Central memory CD4-positive, alpha-beta T cell (primary cell): ENCODE measurements around the gene NUP160.
A peak's percentile ranks its signal among the peaks of the same experiment; 100 is the strongest.
"Not testable (repeated sequence)": the region's sequence is repeated elsewhere in the genome, so short reads cannot be mapped to it uniquely, and the experiment has no call there.

ENCODE experiments used
- DNase-seq: peaks from one replicate; pipeline ENCODE4 v3.0.0; 2022

Gene NUP160

DNA sequence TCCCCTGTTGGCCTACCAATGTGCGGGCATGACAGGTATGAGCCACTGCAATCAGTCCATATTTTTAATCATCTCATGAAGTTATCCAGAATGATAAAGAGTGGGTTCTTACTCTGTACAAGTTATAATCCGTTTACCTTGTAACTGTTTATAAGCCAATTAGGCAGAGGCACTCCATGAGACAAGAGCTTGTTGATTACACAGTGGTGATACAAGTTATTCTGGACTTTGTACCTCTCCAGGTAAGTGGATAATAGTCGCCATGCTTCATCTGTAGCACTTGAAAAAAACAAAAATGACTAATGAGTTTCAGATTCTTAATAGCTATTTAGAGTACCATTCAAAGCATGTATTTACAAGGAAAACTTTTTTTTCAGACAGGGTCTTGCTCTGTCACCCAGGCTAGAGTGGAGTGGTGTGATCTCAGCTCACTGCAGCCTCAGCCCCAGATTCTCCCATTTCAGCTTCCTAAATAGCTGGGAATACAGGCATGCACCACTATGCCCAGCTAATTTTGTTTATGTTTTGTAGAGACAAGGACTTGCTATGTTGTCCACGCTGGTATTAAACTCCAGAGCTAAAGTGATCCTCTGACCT lies 63.3 kb downstream of the NUP160 start:
- DNase-seq, result no peak

DNA sequence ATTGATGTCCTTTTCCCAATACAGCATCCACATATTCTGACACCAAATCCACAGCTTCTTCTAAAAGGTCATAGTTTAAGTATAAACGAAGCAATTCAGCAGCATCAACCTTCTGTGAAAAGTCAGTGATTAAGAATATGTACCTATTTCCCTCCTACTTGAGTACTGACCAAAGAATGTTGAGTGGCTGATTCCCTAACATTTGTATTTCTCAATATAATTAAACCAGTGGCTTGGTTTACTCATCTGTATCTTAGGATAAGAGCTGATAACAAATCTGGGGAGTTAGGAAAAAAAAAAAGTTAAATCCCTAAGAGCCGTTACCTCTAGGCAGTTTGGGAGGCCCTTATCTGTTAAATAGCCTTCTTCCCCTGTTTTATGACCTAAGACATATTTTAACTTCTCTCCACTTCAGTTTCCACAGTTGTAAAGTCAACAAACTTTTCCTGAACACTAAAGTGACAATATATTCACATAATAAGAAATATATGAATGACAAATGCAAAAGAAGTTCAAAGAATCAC lies 65.0 kb downstream of the NUP160 start:
- DNase-seq, result no peak

DNA sequence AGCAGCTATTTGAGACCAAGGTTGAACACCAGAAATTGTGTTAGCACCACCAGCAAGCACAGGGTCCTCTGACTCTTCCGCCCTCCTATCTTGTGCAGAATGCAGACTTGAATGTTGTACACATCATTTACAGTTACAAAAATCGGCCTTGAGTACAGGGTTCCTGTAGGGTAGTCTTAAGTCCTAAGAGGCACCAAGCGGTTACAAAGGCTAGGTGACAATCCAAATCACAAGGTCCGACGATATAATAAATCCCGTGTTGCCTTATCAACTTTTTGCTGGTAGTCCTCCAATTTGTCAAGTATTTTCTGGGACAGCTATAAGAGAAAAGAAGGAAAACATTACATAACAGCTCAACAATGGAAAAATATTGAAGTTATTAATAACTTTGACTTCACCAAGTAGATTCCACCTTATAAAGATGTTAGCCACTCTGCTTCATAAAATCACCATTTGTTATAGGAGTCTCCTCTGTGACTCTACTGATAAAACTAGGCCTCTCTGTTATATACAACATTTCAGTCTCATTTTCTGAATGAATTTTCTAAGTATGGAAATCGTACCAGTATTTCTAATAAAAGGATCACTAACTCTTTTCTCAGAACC lies 69.2 kb downstream of the NUP160 start:
- DNase-seq, result no peak

DNA sequence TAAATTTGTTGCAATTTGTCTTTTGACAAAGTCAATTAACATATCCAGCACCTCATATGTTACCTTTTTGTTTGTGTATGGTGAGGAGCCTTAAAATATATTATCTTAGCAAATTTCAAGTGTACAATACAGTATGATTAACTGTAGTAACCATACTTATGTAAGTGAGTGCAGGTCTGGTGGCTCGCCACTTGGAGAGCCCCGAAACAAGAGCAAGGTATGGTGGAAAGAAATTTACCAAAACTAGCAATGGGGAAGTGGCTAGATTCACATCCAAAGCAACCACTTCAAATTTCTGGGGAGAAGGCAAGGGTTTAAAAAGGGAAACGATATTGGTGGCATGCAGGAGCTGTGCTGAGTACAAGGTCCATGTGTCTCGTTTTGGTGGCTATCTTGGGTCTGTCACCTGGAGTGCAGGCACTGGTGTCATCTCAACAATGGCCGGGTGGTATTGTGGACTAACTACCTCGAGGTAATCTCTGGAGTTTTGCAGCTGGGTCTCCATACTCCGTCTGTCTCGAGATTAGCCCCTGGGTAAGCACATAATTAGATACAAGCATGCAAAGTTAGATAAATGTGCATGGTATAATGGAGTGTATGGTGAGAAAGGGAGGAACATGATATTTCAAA lies 72.8 kb downstream of the NUP160 start:
- DNase-seq, result no peak

DNA sequence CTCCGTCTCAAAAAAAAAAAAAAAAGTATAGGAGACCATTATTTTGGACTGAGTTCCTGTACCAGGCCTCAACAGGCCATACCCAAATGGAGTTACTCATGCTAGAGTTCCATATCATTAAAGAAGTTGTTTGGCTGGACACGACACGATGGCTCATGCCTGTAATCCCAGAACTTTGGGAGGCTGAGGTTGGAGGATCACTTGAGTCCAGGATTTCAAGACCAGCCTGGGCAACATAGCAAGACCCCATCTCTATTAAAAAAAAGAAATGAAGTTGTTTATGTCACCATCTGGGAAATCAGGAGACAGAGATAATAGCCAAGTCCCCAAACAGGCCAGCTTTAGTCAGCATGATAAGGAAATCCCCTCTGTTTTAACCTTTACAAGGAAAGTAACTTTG lies 74.3 kb downstream of the NUP160 start:
- DNase-seq, result no peak

DNA sequence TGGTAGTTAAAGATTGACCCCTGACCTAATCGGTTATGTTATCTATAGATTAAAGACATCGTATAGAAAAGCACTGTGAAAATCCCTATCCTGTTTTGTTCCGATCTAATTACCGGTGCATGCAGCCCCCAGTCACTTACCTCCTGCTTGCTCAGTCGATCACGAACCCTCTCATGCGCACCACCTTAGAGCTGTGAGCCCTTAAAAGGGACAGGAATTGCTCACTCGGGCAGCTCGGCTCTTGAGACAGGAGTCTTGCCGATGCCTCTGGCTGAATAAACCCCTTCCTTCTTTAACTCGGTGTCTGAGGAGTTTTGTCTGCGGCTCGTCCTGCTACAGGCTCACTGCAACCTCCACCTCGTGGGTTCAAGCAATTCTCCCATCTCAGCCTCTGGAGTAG lies 78.6 kb downstream of the NUP160 start:
- DNase-seq, result not testable (repeated sequence)

DNA sequence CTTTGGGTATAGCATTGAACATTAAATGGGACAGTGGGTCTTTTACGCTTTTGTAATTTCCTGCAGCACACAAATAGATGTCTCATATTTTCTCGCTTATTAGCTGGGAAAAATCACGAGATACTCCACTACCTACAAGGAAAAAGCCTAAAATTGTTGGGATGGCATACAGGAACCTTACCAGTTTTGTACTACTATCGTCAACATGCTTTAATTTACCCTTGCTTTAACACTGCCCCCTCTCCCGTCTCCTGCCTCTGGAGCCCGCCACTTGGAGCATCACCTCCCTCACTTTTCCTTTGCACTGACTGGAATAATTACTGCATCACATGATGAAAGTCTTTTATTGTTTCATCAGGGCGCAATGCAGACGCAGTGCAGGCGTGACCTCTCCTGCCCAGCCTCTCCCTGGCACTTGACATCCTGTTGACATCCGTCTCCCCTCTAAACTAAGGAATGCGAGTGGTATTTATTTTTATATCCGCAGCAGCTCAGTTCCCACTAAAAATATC lies 80.0 kb downstream of the NUP160 start:
- DNase-seq, result no peak

DNA sequence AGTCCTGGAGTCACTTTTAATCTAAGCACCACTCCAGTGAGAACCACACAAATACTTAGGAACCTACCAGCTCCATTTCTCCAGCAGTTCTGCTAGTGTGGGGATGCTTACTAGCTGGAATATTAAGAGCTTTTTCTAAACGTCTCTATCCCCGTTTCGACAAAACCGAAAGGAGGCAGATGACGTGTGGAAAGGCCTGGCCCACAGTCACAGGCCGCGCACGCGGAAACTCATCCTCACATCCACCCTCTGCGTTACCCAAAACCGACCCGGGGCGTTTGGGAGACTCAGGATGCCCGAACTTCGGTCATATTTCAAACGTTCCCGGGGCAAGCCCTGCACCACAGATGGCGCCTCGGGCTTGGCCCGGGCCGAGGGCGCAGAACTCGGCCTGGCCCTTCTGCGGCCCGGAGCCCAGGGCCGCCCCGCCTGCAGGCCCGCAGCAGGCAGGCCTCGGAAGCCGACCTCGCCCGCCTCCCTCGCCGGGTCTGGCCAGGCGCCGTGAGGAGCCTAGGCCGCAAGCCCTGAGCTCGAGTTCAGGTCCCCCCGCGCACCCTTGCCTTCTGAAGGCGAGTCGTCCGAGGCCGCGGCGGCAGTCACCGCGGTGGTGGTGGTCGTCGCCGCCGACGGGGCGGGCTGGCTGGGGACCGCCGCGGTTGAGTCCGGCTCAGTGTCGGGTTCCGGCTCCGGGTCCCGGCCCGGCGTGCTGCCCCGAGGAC lies 81.5 kb downstream of the NUP160 start:
- peak; percentile 78 for DNase-seq

DNA sequence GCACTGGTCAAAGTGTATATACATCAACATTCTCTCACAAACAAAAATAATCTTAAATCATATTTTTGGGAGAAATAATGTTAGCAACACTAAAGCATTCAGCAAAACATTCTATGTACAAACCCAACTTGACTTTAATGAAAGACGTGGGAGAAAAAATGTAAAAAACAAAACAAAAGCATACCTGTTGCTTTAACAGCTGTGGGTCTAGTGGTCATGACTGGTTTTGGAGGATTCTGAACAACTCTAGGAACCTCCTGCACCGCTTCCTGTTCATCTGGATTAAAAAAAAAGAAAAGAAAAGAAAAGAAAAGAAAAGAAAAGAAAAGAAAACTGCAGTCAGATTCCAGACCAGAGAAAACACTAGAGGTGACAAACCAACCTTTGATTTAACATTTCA lies 83.1 kb downstream of the NUP160 start:
- no peak for DNase-seq

DNA sequence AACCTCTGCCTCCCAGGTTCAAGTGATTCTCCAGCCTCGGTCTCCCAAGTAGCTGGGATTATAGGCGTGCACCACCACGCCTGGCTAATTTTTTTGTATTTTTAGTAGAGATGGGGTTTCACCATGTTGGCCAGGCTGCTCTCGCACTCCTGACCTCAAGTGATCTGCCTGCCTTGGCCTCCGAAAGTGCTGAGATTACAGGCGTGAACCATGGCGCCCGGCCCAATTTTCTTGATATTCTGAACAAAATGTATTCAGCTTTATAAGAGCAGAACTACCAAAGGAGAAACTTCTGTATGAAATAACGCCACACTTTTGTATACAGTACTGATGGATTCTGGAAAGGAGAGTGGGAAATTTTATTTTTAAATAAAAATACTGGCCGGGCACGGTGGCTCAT lies 88.9 kb downstream of the NUP160 start:
- not testable (repeated sequence) for DNase-seq

DNA sequence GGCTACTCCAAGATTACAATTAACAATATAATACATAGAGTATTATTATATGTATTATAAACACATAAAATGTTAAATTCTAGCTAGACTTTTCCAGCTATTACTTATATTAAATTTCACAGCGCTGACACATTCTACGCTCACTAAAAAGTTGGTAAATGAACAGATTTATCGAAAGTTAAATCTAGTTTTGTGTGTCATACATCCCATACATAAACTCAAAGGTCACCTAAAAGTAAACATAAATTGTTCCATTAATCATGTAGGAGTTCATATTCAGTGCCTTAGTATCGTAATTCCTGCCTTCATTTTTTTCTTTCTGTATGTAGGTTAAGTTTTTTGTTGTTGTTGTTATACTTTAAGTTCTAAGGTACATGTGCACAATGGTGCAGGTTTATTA lies 91.9 kb downstream of the NUP160 start:
- DNase-seq, result no peak

DNA sequence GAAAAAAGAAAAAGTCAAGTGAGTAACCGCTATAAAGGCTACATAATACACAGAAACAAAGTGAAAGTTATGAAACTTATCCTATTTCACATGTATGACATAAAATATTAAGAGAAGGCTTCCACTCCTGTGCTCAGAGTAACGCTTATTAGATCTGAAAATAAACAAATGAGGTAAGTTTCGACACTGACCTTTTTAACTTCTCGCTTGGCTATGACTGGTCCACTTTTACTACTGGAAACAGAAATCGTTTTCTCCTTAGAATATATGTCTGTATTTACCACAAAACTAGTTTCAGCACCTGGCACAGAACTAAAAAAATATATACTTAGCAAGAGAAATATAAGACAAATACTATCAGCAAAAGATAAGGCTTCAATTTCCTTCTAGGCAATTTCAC lies 97.4 kb downstream of the NUP160 start:
- DNase-seq, result no peak

DNA sequence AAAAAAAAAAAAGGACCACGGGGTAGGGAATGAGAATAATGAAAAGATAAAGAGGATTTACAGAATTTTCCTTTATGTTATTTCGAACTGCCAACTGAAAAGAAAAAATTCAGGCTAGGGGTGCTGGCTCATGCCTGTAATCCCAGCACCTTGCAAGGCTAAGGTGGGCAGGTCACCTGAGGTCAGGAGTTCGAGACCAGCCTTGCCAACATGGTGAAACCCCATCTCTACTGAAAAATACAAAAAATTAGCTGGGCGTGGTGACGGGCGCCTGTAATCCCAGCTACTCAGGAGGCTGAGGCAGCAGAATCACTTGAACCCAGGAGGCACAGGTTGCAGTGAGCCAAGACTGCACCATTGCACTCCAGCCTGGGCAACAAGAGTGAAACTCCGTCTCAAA lies 105.7 kb downstream of the NUP160 start:
- DNase-seq, result not testable (repeated sequence)

DNA sequence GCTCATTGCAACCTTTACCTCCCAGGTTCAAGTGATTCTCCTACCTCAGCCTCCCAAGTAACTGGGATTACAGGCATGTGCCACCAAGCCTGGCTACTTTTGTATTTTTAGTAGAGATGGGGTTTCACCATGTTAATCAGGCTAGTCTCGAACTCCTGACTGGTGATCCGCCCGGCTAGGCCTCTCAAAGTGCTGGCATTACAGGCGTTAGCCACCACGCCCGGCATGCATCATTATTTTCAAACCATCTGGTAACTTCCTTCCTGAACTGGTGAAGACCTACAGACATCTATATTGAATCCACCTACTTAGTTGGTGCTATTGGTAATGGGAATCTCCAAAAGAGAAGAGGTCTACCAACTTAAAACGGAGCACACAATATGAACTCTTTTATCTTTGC lies 110.3 kb downstream of the NUP160 start:
- DNase-seq, result not testable (repeated sequence)

DNA sequence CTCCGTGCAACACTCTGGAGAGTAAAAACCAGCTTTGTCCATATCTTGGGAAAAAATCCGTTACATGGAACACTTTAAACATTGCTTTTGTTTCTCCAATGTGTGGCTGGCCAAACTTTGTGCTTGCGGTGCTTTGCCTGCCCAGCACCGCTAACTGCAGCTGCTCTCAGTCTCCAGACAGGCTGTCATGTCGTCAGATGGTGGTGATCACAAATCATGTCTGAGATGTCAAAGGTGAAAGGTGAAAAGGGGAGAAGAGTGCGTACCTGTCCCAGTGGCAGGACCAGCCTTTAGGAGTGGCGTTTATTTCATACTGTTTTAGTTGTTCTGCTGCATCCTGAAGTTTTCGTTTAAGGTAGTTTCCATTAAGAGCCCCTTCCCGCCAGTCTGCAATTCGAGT lies 115.9 kb downstream of the NUP160 start:
- DNase-seq, result no peak

DNA sequence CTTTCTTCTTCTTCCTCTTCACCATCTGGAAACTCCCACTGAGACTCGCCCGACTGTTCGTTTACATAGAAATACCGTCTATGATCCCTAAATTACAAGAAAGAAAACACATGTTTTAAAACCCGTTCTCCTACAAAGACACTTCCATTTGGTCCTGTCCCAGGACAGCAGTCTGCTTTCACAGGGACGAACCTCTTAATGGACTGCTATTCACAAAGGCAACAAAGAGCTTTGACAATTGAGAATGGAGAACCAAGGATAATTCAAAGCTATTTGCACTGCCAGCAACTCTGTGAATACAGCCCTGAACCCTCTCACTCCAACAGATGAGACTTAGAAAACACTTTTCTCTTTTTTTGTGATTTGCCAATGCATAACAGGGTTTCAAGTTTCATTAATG lies 116.7 kb downstream of the NUP160 start:
- DNase-seq, result no peak
